Measurements from ENCODE around the gene PRR20G.
"Not testable (repeated sequence)": the region's sequence is repeated elsewhere in the genome, so short reads cannot be mapped to it uniquely, and the experiment has no call there.

The PRR20G gene

DNA sequence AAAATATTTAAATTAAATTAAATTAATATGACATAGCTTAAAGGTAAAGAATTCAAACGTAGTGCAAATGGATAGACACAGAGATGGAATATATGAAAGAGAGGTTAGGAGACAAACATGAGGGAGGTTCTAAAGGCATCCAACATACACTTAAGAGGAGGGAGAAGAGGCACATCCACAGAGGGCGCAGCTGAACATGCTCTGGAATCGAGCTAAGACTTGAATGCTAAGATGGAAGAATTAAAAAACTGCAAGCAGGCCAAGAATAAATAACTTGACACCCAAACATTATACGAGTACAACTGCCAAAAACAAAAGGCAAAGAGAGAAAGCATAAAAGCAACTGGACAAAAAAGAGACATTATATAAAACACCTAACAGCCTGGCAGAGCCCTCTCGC lies 9.1 kb upstream of the PRR20G start:
- no peak for DNase-seq

DNA sequence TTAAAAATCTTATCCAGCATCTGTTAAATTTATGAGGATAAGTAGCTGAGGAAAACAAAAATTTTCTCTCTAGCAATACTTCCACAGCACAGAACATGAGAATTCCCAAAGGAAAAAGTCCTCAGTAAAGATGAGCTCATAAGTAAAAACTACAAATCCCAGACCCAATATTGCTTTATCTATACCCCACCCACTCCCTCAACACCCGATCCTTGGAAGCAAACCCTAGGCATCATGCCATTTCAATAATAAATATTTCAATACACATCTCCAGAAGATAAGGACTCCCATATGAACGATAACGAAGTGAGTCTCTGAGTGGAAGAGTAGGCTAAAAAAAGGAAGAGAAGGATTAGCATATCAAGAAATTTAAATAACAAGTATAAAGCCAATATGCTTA lies 8.3 kb upstream of the PRR20G start:
- DNase-seq: no peak

DNA sequence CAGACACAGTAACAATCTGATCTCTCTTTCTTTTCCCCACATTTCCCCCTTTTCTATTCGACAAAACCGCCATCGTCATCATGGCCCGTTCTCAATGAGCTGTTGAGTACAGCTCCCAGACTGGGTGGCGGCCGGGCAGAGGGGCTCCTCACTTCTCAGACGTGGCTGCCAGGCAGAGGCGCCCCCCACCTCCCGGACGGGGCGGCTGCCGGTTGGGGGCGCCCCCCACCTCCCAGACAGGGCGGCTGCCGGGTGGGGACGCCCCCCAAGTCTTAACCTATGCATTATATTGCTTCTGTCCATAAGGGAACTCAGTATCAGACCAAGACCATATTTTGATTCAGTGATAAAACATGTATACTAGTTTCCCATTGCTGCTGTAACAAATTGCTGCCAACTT lies 5.8 kb upstream of the PRR20G start:
- DNase-seq: not testable (repeated sequence)

DNA sequence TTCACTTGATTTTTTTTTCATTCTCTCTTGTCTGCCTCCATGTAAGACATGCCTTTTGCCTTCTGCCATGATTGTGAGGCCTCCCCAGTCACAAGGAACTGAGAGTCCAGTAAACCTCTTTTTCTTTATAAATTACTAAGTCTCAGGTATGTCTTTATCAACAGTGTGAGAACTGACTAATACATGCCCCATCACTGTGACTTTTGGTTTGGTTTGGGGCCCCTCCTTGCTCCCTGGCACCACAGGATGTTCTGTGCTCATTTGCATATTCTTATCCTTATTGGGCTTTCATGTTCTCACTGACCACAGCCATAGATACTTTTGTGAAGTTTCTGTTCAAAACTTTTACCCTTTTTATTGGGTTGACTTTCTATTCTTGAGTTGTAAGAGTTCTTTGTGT lies 3.8 kb upstream of the PRR20G start:
- no peak for DNase-seq

DNA sequence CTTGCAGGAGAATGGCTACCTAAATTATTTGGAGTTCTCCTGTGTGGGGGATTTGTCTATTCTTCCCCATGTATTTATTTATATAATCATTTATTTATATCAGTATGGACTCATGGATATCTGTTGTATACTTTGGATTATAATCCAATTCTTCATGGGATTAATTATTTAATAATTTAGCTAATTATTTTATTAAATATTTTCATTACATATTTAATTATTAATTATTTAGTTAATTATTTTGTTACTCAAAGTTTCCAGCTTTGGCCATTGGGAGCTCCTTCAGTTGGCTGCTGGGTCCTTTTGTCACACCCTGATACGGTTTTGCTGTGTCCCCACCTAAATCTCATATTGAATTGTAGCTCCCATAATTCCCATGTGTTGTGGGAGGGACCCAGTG lies 3.3 kb upstream of the PRR20G start:
- DNase-seq: no peak

DNA sequence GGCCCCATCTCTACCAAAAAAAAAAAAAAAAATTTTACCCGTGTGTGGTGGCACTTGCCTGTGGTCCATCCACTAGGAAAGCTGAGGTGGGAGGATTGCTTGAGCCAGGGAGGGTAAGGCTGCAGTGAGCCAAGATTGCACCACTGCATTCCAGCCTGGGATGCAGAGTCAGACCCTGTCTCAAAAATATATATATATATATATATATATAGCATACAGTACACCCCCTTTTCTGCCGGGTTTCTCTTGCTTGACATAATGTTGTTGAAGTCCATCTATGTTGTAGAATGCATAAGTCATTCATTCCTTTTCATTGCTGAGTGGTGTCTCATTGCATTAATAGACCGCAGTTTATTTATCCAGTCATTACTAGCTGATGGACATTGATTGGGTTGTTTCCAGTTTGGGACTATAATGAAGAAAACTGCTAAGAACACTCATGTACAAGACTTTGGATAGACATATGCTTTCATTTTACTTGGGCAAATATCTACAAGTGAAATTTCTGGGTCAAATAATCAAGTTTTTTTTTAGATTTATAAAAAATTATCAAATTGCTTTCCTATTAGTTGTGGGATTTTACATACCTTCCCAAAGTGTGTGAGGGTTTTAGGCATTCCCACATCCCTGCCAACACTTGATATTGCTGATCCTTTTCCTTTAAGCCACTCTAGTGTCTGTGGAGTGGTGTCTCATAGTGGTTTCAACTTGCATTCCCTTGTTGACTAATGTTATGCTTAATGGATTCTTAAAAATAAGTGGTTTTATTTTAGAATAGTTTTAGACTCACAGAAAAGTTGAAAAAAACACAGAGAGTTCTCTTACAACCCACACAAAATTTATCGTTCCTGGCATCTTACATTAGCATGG lies 2.1 kb upstream of the PRR20G start:
- no peak for DNase-seq

DNA sequence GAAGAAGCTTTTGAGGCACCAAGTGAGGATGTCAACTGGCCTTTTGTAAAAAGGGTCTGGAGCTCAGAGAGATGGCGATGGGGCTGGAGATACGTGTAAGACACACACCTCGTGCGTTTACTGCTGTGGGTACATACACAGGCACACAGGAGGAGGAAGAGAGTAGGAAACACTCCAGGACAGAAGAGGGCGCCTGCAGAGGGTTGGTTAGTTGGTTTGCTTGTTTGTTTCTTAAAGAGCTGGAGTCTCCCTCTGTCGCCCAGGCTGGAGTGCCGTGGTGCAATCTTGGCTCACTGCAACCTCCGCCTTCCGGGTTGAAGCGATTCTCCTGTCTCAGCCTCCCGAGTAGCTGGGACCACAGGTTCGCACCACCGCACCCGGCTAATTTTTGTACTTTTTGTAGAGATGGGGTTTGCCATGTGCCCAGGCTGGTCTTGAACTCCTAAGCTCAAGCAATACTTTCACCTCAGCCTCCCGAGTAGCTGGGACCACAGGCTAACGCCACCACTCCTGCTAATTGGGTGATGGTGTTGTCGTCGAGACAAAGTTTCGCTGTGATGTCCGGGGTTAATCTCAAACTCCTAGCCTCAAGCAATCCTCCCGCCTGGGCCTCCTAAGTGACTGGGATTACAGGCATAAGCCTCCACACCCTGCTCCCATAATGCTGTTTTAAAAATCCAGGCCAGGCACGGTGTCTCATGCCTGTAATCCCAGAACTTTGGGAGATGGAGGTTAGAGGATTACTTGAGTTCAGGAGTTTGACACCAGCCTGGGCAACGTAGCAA lies 1.3 kb upstream of the PRR20G start:
- DNase-seq: no peak

DNA sequence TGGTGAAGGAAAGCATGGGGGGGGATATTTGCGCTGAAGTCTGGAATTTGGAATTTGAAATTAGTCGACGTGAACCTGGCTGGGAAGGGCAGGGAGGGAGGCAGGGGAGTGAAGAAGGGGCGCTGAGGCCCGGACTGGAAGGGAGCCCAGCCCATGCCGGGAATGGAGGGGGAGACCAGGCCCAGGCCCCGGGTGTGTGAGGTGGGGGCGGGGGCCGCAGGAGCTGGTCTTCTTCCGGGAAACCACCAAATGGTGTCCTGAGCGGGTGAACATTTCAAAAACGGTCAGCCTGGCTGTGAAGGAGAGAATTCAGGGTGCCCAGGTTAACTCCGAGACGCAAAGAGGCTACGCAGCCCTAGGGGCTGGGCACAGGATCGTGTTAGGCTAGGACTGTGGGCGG lies 497 bp upstream of the PRR20G start:
- no peak for DNase-seq

DNA sequence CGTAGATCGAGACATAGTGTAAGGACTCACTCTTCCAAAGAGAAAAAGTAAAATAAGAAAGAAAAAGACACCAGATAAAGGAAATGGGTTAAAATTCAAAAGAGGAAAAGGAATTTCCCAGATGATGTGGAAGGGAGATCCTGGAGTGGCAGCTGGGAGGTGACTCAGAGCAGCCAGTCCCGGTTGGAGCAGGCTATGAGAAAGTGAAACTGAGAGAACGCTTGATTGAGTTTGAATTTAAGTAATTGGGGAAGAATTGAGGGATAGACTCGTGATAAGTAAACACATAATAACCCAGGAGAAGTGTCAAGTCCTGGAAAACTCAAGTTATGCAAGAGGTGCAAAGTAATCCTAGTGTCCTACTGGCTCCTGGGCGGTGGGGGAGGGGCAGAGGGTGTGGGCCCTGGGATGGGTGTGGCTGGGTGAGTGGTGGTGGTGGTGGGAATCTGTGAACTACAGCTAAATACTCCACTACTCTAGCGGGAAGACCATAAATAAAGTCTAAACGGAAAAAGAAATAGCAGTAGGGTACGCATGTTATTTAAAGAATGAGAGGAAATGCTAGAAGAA lies 1.2 kb downstream of the PRR20G start:
- DNase-seq: no peak

DNA sequence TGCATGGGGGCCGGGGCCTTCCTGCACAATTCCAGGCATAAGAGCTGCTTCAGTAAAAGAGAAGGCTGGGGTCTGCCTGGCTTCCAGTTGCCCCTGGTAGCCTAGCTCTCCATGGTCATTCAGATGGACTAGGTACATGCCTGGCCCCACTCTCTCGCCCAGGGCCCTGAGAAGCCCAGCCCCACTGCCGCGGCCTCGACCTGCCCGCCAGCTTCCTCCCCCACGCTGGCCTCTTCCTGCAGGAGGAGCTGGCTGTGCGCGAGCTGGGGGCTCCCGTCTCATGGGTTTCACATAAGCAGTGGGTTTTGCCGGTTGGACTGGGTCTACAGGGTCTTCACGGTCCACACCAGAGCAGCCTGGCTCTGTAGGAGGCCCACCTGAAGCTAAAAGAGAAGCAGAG lies 3.6 kb downstream of the PRR20G start:
- no peak for DNase-seq

DNA sequence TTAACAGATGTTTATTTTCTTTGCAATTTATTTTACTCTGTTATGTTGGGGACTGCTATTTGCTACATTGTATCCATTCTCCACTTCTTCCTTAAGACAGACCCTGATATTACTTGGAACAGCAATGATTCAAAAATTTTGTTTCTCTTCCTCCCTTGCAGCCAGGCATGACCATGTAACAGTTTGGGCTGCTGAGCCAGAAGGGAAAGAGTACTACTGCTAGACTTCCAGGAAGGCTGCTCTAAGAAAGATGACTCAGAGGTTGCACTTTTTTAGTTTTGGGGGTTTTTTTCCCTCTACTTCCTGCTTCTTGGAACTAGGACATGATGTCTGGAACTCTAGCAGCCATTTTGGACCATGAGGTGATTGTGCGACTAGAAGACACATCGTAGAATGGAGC lies 10.3 kb downstream of the PRR20G start:
- no peak for DNase-seq

DNA sequence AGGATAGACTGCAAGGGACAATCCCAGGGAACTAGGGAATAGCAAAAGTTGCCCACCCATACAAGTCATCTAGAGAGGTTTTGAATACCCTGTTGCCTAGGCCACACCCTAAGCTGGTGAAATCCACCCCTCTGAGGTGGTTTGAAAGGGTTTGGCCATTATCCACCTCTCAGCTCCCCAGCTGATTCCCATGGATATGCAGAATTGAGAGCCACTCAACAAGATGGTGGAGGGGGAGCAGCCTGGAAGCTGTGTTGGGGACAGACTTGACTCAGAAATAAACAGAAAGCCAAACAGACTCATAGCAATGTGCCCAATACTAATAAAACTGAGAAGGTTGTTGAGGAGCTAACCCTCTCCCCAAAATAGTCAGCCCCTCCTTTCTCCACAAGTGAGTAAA lies 10.9 kb downstream of the PRR20G start:
- DNase-seq: no peak

DNA sequence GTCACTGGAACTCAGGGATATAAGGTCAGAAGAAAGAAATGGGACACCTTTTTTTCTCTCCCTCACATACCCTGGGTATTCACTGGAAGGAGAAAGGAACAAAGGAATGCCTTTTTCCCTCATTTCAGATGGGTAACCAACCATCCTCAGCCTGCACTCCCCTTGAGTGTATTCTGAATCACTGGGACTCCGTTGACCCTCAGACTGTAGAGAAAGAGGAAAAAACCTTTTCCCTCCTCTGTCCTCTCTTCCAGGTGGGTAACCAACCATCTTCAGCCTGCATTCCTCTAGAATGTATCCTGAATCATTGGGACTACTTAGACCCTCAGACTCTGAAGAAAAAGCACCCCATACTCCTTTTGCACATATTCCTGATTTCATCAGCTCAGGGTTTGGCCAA lies 11.4 kb downstream of the PRR20G start:
- no peak for DNase-seq

DNA sequence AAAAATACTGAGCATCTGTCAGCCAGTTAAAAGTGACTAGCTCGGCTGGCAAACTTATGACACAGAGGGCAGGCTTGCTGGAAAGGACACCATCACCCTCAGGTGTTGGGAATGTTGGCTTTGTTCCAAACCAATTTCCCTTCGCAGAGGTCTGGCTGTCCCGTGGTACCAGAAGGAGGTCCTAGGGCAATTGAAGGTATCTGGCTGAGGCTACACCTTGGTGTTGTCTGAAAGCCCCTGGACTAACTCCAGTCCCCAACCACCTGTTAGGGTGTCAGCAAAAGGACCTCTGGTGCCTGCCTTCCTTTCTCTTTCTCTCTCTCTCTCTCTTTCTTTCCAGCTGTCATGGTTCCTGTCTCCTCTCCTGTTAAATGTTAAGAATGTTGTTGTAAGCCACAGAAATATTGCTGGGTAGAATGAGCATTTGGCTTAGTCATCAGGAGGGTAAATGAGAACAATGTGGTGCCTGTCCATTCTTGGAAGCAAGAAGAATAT lies 12.5 kb downstream of the PRR20G start:
- DNase-seq: no peak

DNA sequence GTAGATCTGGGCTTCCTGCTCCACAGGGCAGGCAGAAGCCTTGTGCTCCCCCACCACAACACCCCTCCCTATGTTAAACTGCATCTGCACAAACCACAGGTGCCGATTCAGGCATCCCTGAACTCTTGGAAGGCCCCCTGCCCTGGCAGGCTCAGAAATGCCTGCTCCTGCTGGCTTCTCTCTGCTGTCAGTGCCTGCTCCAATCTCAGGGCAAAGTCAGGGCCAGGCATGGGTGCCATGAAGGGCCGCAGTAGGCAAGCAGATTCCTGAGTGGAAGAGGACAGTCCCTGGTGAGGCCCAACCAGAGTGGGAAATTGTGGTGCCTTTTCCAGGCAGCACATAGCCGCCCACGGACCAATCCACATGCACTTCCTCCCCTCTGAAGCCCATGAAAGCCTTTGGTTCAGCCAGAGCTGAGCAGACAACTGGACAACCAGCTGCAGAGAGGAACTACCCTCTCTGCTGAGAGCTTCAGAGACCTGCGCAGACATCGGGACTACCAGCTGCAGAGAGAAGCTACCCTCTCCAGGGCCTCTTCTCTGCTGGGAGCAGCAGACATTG lies 13.6 kb downstream of the PRR20G start:
- no peak for DNase-seq

DNA sequence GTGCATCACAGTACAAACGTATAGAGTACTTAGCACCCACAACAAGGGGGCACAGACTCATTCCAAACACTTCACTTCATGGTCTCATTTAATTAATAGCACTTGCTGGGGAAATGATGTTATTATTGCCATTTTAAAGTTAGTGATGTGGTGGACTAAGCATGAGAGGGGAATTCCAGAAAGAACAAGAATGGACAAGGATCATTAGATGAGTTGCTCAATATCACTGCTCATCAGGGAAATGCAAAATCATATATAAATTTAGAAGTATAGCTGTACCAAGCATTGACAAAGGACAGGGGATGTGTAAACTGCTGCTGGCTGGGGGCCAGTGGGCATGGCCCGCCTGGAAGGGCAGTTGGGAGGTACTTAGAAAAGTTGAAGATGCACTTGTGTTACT lies 14.6 kb downstream of the PRR20G start:
- DNase-seq: no peak

DNA sequence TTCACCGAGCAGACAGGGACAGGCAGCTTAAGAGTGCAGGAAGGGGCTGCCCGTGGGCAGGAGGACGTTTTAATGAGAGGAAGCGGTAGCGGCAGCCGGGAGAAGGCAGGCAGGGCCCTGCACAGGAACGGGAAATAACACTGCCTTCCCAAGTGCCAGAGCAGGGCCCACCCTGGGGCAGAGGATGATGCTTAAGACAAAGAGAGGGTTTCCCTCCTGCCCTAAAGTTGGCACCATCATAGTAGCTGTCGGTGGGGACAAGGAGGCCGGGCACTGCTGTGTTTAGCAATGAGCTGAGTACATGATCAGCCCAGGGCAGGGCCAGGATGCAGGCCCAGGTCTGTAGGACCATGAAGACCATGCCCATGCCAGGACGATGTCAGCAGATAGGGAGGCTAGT lies 21.7 kb downstream of the PRR20G start:
- no peak for DNase-seq

DNA sequence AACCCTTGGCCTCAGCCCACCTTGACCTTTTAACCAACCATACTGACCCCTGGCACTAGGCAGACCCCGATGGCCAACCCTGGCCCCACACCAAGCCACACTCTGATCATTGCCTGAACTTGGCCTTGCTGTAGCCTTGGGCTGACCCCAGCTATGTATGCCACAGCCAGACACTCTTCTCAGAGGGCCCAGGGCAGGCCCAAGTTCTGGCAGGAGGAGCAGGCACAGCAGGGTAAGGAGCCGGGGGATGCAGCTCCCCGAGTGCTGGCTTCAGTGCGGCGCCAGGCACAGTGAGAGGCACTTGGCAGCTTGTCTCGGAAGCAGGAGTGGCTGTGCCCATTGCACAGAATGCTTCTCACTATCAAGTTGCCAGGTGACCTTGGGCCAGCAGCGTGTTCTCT lies 22.3 kb downstream of the PRR20G start:
- DNase-seq: no peak

DNA sequence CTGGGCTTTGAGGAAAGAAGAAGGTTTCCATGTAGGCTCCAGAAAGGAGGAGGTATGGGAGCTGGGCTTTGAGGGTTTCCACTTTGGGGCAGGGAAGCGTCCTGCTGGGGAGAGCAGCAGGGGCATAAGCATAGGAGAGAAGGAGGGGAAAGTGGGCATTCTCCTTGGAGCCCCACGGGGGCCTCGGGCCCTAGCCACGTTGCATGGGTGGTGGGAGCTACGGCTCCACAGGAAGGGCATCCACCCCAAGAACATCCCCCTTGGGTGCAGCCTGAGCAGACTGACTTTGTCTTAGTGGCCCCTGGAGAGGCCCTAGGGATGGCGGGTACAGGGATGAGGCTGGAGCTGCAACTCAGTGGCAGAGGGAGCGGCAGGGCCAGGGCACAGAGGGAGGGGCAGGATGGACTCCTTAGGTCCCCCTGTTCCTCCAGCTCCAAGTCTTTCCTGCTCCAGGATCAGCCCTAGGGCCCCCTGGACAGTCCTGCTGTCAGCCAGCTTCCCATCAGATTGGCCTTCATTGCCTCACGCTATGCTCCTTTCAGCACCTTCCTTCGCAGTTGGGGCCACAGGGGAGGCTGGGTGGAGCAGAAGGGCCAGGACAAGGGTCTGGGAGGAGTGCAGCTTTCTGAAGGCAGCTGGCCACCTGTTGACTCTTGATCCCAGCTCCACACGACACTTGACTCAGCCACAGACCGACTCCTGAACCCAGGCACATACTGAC lies 22.9 kb downstream of the PRR20G start:
- no peak for DNase-seq

DNA sequence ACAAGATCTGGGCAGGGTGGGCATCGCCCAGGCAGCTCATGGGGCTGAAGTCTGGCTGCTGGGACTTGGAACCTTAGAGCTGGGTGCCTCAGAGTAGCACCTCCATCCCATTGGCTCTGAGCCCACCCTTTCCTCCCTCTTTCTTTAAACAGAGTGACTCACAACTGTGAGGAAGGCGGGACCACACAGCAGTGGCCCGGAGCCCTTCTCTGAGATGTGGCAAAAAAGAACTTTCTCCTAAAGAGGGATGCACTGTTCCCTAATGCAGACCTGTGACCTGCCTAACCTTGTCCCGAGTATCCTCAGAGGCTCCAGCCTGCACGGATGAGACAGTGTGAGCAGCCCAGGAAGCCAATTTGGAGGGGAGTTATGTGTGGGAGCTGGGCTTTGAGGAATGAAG lies 23.6 kb downstream of the PRR20G start:
- no peak for DNase-seq

DNA sequence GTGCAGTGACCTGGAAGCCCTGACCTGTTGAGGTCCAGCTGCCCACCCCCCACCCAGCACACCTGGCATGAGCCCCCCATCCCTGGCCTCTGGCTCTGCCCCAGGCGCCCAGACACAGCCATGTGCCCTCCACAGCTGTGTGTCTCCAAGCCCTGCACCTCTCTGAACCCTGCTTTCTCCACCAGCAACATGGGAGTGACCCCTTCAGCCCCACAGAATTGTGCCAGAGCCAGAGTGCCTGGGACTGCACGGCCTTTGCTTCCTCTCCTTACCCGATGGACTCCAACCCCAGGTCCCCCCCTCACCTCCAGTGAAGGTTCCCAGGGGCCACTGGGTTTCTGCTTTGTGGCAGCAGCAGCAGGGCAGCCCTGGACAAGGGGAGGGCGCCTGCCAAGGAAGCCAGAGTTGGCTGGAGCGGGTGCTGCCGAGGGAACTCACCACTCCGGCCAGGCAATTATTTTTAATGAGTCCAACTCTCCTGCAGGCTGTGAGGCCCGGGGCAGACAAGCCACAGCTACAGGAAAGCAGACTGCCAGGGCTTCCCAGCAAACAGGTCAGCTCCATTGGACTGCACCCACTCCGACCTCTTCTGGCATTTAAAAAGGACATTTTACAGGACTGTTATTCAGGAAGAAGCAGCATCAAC lies 24.1 kb downstream of the PRR20G start:
- DNase-seq: no peak

DNA sequence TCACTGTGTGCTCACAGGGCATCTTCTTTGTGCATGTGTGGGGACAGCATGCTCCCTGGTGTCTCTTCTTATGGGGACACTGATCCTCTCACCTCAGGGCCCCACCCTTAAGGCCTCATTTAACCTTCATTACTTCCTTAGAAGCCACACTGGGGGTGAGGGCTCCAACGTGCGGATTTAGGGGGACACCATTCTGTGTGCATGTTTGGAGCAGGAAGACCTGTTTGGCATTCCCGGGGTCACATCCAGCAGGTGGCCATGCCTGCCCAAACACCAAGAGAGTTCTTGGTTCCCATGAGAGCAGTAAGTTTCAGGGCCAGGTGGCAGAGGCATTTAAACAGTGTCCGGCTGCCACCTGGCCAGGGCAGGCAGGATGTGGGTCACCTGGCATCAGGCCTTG lies 24.8 kb downstream of the PRR20G start:
- no peak for DNase-seq

Measured in NCI-H2107 (cell line).